Activated naive CD8-positive, alpha-beta T cell treated with anti-CD3 and anti-CD28 coated beads, Interleukin-2, amount 50 U/mL, for 16 hours (primary cell): ENCODE results near the gene APOL6.
"Not testable (repeated sequence)": the region's sequence is repeated elsewhere in the genome, so short reads cannot be mapped to it uniquely, and the experiment has no call there.

Experiments used
- DNase-seq: peaks from one replicate; pipeline ENCODE4 v3.0.0-alpha.2; 2020; ENCODE audit warnings: low read depth, low spot score

APOL6 gene

DNA sequence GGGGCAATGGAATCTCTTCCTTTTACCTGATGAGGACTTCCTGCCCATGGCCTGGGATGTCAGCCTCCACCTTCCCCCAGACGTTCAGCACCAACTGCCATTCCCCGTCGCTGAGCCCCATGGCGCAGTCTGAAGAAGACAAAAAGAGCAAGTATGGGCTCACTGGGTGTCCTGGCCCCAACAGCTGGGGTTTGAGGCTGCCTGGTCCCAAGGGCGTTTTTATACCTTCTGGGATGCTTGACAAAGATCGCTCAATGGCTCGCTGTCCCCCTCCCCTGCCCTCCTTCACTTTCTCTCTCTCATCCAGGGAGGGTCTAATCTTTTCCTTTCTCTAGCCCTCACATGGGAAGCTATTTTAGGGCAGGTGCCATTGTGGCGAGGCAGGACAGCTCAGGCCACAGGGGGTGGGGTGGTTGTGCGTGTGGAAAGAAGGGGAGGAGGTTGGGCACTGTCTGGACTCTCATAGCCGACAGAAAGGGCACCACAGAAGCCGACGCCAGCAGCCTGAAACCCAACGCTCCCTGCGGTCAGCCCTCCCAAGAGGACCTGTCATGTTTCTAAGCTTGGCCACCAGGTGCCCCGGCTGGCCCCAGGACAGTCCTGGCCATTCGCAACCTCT is 31.0 kb upstream of the APOL6 start, which contains the start of gene MB:
TSS of gene MB (minus strand) at position 193 of the 619 bp plus-strand sequence. CDS start at position 121, 72 bp downstream.
- DNase-seq, result no peak

DNA sequence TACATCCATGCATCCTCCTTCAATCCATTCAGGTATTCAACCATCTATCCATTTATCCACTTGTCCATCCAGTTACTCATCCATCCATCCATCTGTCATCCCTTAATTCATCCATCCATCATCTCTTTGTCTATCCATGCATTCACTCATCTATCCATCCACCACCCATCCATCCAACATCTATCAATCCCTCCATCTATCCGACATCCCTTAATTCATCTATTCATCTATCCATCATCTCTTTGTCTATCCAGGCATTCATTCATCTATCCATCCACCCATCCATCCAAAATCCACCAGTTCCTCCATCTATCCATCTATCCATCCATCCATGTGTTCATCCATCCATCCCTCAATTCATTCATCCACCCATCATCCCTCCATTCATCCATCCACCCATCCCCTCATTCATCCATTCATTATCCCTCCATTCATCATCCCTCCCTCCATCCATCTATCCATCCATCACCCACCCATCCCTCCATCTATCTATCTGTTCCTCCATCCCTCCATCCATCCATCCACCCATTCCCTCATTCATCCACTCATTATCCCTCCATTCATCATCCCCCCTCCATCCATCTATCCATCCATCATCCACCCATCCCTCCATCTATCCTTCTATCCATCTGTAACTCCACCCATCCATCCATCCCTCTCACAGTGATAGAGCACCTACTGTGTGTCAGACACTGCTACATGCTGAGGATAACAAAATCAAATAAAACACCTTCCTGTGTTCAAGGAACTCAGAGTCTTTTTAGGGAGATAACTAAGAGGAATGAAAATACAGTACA is 29.6 kb upstream of the APOL6 start:
- DNase-seq, result no peak

DNA sequence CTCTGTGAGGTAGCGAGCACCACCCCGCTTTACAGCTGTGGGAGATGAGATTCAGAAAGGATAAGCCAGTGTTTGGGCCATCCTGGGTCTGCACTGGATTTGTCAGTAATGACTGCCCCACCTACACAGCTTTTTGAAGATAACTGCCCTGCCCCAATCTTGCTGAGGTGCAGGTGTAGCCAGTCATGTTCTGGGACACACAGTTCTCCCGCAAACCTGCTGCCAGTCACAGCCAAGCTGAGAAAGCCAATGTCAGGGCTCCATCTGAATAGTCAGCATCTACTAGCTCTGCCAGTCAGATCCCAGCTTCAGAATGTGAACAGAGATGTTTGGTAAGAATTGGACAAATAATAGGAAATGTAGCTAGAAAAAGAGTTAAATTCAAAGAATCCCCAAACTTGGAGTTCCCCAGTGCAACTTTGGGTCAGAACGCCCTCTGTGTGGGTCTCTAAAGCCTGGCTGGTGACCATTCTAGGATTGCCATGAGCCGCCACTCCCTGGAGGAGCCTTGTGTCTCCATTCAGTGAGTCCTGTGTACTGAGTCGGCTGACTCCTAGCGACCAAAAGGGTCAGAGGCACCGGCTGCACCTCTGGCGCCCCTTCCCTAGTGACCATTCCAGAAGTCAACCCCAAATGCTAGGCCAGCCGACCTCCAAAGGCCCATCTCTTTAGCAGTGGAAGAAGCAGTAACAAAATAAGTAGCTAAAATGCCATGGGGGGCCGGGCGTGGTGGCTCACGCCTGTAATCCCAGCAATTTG is 28.7 kb upstream of the APOL6 start:
- no peak for DNase-seq

DNA sequence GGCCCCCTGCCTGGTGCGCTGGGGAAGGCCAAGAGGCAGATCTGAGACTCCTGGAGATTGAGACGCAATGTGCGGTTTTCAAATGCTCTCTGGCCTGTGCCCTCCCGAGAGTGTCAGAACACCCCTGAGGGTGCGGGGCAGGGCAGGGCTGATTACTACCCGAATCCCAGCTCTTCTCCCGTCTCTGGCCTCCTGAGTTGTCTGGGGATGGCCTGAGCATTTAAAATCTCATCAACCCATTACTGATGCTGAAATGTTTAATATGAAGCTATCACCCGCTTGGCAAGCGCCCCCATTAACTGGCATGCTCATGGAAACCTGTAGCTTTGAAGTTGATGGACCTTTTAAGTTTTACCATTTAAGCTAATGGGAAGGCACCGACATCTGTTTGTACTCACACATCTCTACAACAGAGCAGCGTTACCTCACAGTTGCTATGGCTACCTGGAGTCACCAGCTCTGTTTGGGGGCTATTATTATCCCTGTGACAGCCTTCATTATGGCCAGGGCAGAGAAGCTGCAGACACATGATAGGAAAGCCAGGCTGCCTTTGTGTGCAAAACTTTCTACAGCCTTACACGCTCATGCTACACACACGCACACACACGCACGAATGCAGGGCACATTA is 27.5 kb upstream of the APOL6 start:
- DNase-seq, result no peak

DNA sequence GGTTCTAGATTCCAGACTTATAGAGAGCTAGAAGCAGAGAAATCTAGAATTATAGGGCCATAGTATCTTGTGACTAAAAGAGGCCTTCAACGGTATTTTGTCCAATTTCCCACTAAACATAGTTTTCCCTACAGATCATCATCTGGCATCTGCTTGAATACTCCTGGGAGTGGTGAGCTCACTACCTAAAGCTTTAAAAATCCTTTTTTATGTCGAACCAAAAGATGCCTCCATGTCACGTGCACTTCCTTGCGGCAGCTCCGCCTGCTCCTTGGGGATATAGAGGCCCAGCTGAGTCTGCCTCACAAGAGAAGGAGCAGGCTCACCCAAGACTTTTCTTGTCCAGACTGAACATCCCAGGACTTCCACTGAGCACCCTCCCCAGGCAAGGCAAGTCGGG is 26.8 kb upstream of the APOL6 start:
- DNase-seq, result no peak

DNA sequence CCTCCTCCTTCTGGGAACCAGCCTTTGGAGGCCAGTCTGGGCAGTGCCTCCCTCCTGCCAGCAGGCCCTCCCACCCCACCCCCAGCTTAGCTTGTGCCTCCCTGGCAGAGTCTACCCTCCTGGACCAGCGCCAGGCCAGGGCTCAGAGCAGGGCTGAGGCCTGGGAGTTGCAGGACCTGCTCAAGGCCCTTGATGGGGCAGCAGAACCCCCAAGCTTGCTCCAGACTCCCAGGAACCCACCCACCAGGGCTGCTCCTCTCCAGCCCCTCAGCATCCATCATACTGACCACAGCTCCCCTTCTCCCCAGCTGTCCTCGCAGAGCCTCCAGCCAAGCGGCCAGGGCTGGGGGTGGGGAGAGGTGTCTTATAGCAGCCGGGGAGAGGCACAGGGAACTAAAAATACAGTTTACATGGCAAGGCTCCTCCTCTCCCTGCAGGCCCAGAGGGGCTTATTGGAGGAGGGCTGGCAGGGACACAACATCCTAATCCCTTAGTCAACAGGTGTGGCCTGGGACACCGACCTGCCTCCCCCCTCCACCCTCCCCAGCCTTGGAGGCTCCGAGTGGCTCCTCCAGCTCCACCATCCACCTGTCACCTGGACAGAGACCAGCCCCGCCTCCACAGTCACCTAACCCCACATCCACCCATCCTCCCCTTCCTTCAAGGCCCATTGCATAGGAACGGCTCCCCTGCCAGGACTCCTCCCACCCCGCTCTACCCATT is 25.9 kb upstream of the APOL6 start:
- no peak for DNase-seq

DNA sequence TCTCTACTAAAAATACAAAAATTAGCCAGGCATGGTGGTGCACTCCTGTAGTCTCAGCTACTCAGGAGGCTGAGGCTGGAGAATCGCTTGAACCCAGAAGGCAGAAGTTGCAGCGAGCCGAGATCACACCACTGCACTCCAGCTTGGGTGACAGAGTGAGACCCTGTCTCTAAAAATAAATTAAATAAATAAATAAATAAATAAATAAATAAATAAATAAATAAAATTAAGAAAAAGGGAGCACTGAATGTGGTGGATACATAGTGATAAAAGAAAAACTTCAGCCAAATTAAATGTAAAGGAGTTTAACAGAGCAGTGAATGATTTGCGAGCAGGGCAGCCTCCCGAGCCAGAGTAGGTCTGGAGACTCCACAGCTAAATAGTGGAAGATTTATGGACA is 24.4 kb upstream of the APOL6 start:
- not testable (repeated sequence) for DNase-seq

DNA sequence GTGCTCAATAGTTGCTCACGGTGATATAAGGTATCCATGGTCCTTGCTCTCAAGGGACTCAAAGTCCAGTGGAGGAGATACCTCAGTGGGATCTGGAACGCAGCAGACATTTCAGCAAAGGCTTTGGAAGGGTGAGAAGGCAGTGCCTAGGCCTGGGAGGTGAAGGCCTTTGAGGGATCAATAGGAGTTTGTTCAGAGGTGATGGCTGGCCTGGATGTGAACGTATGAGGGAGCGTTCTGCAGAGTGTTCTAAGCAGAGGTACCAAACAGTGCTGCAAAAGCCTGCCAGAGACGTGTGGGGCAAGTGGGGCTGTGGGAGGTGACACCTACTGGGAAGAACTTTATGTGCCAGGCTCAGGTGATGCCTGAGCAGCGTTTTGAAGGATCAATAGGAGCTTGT is 23.7 kb upstream of the APOL6 start:
- no peak for DNase-seq

DNA sequence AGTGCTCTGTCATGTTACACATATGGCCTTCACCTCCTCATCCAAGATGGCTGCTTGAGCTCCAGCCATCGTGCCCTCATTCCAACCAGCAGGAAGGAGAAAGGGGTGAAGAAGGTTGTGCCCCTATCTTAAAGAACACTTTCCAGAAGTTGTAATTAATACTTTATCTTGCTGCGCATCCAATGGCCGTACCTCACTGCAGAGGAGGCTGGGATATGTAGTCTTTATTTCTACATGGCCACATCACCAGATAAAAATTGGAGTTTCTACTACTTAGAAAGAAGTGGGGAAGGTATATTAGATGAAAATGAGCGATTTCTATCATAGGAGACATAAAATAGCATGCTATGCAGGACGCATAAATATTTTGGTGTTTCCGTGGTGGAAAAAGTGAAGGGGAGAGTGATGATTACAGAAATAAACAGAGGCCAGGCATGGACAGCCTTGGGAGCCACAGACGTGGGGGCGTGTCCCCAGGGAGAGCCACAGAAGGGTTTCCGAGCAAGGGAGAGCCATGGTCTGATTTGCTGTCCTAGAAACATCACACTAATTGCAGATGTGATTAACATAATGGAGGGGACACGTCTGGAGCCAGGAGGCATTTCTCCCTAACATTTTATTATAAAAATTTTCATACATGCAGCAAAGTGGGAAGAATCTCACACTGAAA is 22.3 kb upstream of the APOL6 start:
- DNase-seq, result no peak

DNA sequence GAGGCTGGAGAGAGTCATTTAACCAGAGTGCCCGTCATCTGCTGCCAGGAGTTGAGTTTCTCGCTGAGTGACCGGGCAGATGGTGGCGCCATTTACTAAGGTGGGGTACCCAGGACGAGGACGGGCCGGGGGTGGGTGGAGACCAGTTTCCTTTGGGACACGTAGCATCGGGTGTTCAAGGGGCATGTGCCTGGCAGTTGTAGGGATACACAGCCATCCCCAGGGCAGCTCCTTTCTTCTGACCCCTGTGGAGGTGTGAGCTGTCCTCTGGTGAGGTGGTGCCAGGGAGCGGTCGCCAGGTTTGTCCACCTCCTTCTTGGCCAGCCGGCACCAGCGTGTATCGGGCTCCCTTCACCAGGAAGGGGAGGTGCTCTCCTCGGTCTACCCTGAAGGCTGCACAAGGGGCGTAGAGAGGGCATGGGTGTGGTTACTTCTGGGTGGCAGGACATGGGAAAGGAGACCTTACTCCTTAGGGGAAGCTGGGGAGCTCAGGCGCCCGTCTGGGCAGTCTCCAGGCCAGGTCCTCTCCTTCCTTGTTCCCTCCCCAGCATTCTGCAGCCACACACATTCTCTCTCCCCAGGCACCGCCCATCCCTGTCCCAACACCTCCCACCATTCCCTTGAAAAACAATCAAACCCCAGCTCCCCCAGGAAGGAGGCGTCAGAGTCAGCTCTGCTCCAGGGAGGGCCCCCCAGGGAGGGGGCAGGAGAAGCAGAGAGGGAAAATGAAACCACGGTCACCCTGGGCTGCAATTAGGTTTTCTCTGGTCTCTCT is 20.8 kb upstream of the APOL6 start:
- DNase-seq, result peak; percentile 25

DNA sequence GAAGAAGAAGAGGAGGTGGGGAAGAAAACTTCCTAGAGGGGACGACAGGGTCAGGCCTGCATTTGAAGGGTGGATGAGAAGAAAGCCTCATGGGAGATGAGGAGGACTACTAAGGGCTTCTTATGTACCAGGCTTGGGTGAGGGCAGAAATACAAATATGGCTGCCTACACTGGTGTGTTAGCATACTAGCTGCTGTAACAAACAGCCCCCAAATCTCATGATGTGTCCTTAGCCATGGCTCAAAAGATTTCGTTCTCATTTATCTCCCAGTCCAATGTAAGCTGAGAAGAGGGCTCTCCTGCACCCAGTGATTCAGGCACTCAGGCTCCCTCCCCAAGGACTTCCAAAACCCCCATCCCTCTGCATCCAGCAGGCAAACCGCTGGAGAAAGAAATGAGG is 19.5 kb upstream of the APOL6 start:
- DNase-seq, result no peak

DNA sequence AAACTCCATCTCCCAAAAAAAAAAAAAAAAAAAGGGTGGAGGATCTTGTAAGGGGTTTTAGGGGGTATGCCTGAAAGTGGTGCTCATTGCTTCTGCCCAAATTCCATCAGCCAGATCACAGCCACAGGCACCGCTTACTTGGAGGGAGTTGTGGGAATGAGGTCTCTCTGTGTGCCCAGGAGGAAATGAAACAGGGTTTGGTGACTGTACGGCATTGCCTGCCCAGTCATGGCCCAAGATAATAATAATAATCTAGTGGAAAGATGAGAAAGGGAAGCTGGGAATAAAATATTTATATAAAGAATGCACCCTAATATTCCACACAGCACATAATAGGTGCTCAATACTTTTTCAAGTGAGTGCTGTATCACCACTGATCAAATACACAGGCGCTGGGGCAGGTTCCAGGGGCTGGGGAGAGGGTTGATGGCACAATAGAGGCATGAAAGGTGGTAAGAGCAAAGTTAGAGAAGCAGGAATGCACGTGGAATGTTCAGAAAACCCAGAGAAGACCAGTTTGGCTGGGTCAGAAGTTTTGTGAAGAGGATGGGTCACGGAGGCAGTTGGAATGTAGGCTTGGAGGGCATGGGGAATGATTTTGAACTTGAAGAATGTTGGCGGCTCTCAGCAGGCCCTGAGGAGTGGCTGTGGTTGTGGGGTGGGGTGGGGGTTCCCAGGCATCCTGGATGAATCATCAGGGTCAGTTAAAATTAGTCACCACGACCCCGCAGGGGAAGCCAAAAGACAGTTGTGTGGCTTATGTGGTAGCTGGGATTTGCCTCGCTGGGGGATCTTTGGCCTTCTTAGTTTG is 18.6 kb upstream of the APOL6 start:
- no peak for DNase-seq

DNA sequence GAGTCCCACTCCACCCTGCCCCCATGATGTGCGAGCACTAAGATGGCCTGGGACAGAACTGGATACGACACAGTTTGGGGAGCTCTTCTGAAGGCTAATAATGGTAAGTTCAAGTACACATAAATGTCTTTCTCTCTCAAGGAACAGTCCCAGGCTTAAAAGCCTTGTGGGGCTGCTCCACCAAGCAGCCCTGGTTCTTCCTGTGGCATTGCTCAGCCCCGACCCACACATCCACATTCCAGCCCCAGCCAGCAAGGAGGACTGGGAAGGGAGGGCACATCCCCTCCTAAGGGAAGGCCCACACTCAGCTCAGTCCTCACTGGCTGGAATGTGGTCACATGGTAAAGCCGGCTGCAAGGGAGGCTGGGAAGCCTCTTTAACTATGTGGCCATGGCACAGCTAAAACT is 17.9 kb upstream of the APOL6 start:
- DNase-seq, result no peak

DNA sequence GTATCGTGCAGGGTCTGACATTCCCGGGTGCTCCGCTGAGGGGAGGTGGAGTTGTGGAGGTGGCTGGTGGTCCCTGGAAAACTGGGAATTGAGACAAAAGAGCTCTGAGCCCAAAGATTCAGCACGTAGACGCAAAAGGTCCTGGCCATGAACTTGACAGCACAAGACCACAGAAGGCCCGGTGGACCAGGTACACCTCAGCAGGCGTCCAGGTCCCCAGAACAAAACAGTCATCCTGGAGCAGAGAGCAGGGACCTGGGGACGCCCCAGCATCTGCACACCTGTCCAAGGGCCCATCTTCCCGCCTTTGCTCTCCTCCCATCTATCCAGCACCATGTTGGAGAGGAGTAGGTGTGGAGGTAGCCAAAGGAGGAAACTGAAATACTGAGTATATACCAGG is 17.4 kb upstream of the APOL6 start:
- no peak for DNase-seq

DNA sequence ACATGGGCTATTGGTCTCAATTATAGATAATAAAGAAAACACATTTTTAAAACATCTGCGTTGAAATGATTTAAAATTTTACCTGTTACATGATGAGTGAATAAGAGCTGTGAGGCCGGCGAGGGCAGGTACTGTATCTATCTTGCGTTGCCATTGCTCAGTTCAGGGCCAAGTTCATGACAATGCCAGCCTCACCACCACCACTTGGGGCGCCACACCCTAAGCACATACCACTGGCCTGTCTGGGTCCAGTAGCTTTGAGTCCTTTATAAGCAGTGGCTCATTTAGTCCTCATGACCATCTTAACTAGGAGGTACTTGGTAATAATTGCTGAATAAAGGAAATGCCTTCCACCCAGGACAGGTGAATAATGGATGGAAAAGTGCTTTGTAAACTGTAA is 16.6 kb upstream of the APOL6 start:
- DNase-seq, result no peak

DNA sequence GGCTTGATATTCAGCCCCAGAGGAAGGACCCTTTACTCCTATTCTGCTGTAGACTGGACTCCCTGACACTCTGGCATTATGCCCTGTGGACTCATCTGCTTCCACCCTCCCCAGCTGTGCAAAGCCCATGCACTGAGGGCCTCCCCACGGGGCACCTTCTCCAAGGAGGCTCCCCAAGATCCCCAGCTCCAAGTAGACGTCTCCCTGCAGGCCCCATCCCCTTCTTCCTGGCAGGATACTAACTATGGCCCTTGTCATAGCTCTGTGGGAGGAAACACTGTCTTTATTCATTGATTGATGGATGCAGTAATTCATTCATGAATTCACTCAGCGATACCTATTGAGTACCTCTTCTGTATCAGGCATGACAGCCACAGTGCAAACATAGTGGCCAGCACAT is 15.3 kb upstream of the APOL6 start:
- no peak for DNase-seq

DNA sequence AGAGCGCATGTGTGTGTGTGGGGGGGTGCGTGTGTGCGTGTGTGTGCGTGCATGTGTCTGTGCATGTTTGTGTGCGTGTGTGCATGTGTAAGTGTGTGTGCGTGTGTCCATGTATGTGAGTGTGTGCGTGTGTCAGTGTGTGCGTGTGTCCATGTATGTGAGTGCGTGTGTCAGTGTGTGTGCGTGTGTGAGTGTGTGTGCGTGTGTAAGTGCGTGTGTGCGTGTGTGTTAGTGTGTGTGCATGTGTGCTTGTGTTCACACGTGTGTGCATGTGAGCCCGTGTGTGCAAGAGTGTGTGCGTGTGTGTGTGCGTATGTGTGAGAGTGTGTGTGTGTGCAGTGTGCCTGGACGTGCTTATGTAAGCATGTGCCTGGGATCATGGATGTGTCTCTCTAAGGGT is 14.7 kb upstream of the APOL6 start:
- DNase-seq, result no peak

DNA sequence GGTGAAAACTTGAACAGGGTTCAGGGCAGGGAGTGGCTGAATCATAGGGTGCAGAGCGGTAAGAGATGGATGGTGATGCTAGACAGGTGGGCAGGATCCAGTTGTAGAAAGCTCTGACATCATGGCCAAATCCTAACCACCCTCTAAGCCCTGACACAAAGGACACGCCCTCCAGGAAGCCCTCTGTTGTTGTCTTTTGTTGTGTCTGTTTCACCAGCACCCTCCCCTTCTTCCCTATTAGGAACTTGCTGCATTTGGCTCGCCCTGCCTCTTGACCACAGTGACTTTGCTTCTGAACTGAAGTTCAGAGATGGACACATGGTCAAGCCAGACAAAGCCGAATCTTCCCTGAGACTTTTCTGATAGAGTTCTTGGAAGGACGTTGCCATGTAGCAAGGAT is 14.2 kb upstream of the APOL6 start:
- DNase-seq, result no peak

DNA sequence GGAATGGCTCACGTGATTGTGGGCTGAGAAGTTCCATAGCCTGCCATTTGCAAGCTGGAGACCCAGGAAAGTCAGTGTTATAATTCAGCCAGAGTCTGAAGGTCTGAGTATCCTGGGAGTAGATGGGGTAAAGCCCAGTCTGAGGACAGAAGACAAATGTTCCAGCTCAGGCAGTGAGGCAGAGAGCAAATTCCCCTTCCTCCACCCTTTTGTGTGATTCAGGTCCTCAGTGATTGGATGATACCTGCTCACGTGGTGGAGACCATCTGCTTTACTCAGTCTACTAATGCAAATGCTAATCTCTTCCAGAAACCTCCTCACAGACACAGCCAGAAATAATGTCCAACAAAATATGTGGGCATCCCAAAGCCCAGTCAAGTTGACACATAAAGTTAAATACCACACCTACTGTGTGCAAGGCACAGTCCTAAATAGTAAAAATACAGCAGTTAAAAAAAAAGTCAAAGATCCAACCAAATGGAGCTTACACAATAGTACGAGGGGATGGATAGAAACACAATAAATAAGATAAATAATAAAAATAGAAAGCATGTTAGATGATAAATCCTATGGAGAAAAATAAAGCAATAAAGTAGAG is 13.2 kb upstream of the APOL6 start:
- no peak for DNase-seq
